Omental fat pad (tissue), 4 donors: ENCODE data around the gene CD34. TPM values are rescaled to one million over a fixed set of nuclear protein-coding genes. Genes with fewer than 3 reads are reported as not detected.
"Not testable (repeated sequence)": the region's sequence is repeated elsewhere in the genome, so short reads cannot be mapped to it uniquely, and the experiment has no call there.

ENCODE experiments used
- ATAC-seq: fragments of 150-250 bp; one replicate; pipeline ENCODE4 v1.9.1; 2016; ENCODE audit warnings: mild to moderate bottlenecking, moderate library complexity; ENCODE audit not compliant: low FRiP score
- DNase-seq: peaks from one replicate; pipeline ENCODE4 v3.0.0-alpha.2; 2019; ENCODE audit warnings: low spot score
- CTCF ChIP-seq, 3 donors: fragments of 450-650 bp; IDR thresholded peaks; one replicate each; pipeline ENCODE4 v1.5.1; 2016 to 2017; ENCODE audit warnings: antibody characterized with exemption in 3 of 3, mild to moderate bottlenecking in 3 of 3, moderate library complexity in 2 of 3
- total RNA-seq, 4 donors: library from RNA; depleted of rRNA; stranded (reverse); fragments of >200 nt; gene quantifications; one replicate each; pipeline ENCODE4 v1.1.0, GENCODE V29; 2016

CD34 gene
- total RNA-seq, 4 donors from 2014 or later, result 52.6 to 123 (median 76.9) TPM

GRCh38 chr1:207933205-207933800, 22.4 kb upstream of the CD34 start:
- ATAC-seq (no peak), DNase-seq (no peak)
- no peak for TF ChIP-seq CTCF (IDR thresholded peaks at IDR 0.05)

GRCh38 chr1:207926984-207927383, 16.1 kb upstream of the CD34 start:
- no peak for TF ChIP-seq CTCF (IDR thresholded peaks at IDR 0.05)
- no peak for DNase-seq
- no peak for ATAC-seq

GRCh38 chr1:207925969-207926368, 15.0 kb upstream of the CD34 start:
- DNase-seq, ATAC-seq: not testable (repeated sequence)

- TF ChIP-seq CTCF (IDR thresholded peaks at IDR 0.05), result no peak
- ATAC-seq (no peak), DNase-seq (no peak)
These were observed 14.3 kb upstream of the CD34 start for GRCh38 chr1:207925210-207925609.

GRCh38 chr1:207923561-207923960, 12.6 kb upstream of the CD34 start:
- DNase-seq (no peak), ATAC-seq (no peak)
- no peak for TF ChIP-seq CTCF (IDR thresholded peaks at IDR 0.05)

GRCh38 chr1:207923121-207923520, 12.2 kb upstream of the CD34 start:
- TF ChIP-seq CTCF (IDR thresholded peaks at IDR 0.05), result no peak
- no peak for ATAC-seq
- no peak for DNase-seq

GRCh38 chr1:207922554-207922953, 11.6 kb upstream of the CD34 start:
- TF ChIP-seq CTCF (IDR thresholded peaks at IDR 0.05), result no peak
- DNase-seq (no peak), ATAC-seq (no peak)
